Mesendoderm (in vitro differentiated cells): ENCODE data around the gene NUDT5. TPM values are rescaled to one million over a fixed set of nuclear protein-coding genes. Genes with fewer than 3 reads are reported as not detected.

Experiments used
- DNase-seq: peaks from one replicate; pipeline ENCODE4 v3.0.0; 2013
- H2AK5ac ChIP-seq: 2 replicates; pipeline ENCODE4 v1.6.1; 2013; ENCODE audit warnings: low read length, inconsistent platforms
- H2BK120ac ChIP-seq: 2 replicates; pipeline ENCODE4 v1.6.1; 2013; ENCODE audit warnings: low read depth, mild to moderate bottlenecking, low read length, moderate library complexity, mixed read lengths
- H2BK15ac ChIP-seq: replicated peaks from 2 replicates; pipeline ENCODE4 v1.6.1; 2013; ENCODE audit warnings: low read depth, mild to moderate bottlenecking, moderate library complexity
- H2BK5ac ChIP-seq: 2 replicates; pipeline ENCODE4 v1.6.1; 2013; ENCODE audit warnings: low read length, inconsistent platforms
- H3K18ac ChIP-seq: 2 replicates; pipeline ENCODE4 v1.6.1; 2013; ENCODE audit warnings: mild to moderate bottlenecking, low read length, mixed read lengths
- H3K23ac ChIP-seq: one replicate; pipeline ENCODE4 v1.6.1; 2013; ENCODE audit warnings: low read length
- H3K27ac ChIP-seq: 2 replicates; pipeline ENCODE4 v1.5.1; 2013; ENCODE audit warnings: low read depth, mild to moderate bottlenecking, inconsistent platforms, low read length, moderate library complexity
- H3K27me3 ChIP-seq: 2 replicates; pipeline ENCODE4 v1.6.1; 2013; ENCODE audit warnings: low read length, control low read depth, mild to moderate bottlenecking, inconsistent platforms; ENCODE audit not compliant: insufficient read depth, poor library complexity
- H3K36me3 ChIP-seq: 2 replicates; pipeline ENCODE4 v1.6.1; 2013; ENCODE audit warnings: low read length, inconsistent platforms; ENCODE audit not compliant: control insufficient read depth, insufficient read depth
- H3K4ac ChIP-seq: one replicate; pipeline ENCODE4 v1.6.1; 2013; ENCODE audit warnings: low read depth, mild to moderate bottlenecking, low read length, moderate library complexity
- H3K4me1 ChIP-seq: 2 replicates; pipeline ENCODE4 v1.6.1; 2013; ENCODE audit warnings: low read depth, low read length, inconsistent platforms; ENCODE audit not compliant: control insufficient read depth
- H3K4me2 ChIP-seq: 2 replicates; pipeline ENCODE4 v1.6.1; 2013; ENCODE audit warnings: low read length
- H3K4me3 ChIP-seq: 2 replicates; pipeline ENCODE4 v1.5.1; 2013; ENCODE audit warnings: mild to moderate bottlenecking, low read length
- H3K56ac ChIP-seq: one replicate; pipeline ENCODE4 v1.6.1; 2013; ENCODE audit warnings: low read length
- H3K79me1 ChIP-seq: 2 replicates; pipeline ENCODE4 v1.6.1; 2013; ENCODE audit warnings: low read length, inconsistent platforms
- H3K79me2 ChIP-seq: 2 replicates; pipeline ENCODE4 v1.6.1; 2013; ENCODE audit warnings: mild to moderate bottlenecking, low read length; ENCODE audit not compliant: control insufficient read depth, insufficient read depth
- H3K9ac ChIP-seq: 2 replicates; pipeline ENCODE4 v1.6.1; 2013; ENCODE audit warnings: low read length, inconsistent platforms
- H4K5ac ChIP-seq: one replicate; pipeline ENCODE4 v1.6.1; 2013; ENCODE audit warnings: low read length
- H4K8ac ChIP-seq: one replicate; pipeline ENCODE4 v1.6.1; 2013; ENCODE audit warnings: low read depth, mild to moderate bottlenecking, control low read depth, low read length, moderate library complexity
- WGBS: extraction: QIAGEN DNeasy Blood & Tissue Kit; methylation state at CpG from one replicate; pipeline ENCODE4 v1.1.7; 2013; ENCODE audit warnings: low lambda C conversion rate, missing lambda C conversion rate; ENCODE audit not compliant: insufficient coverage; ENCODE audit errors: extremely low coverage; 5-methylcytosine and 5-hydroxymethylcytosine counted together
- polyA plus RNA-seq, 2 experiments: library from polyadenylated mRNA; stranded (reverse); fragments of 200-250 nt; gene quantifications; one replicate each; pipeline ENCODE4 v1.2.3, GENCODE V29; 2013

The NUDT5 gene
- polyA plus RNA-seq (2013, experiment 1 of 2): 96.2 TPM
- polyA plus RNA-seq (2013, experiment 2 of 2): 102 TPM

GRCh38 chr10:12195603-12196506, at the start of gene NUDT5, which contains the start of gene CDC123:
Gene NUDT5 (minus strand): TSS chr10:12195891. CDS start chr10:12186291, 9,600 bp downstream.
Gene CDC123 (plus strand): TSS chr10:12196188. CDS start chr10:12196246, 58 bp downstream.
- peak within 1 kb of the TSS; percentile 65 for H3K4ac ChIP-seq
- H4K5ac ChIP-seq: peak within 1 kb of the TSS; percentile 14
- H2AK5ac ChIP-seq: peak within 1 kb of the TSS; percentile 10
- no CpG with 5 or more reads among the region's 62 CpGs for WGBS
- H3K18ac ChIP-seq: no peak within 1 kb of the TSS
- no peak within 1 kb of the TSS for H3K23ac ChIP-seq
- peaks cover 56% of the 10 kb centered on the region for H3K79me2 ChIP-seq
- no peak within 1 kb of the TSS for H2BK120ac ChIP-seq
- H3K79me1 ChIP-seq: peaks cover 17% of the 10 kb centered on the region
- peak within 1 kb of the TSS; percentile 7 for H4K8ac ChIP-seq
- peak within 1 kb of the TSS; percentile 79 for H2BK5ac ChIP-seq
- DNase-seq: peak; percentile 94
- peak within 1 kb of the TSS; percentile 94 for H3K4me2 ChIP-seq
- peak within 1 kb of the TSS; percentile 99 for H3K4me3 ChIP-seq
- H3K36me3 ChIP-seq: peaks cover 1% of the 10 kb centered on the region
- peak within 1 kb of the TSS; percentile 95 for H3K9ac ChIP-seq
- H3K27me3 ChIP-seq: no peaks in the 10 kb centered on the region
- H3K27ac ChIP-seq: peak within 1 kb of the TSS; percentile 83
- H2BK15ac ChIP-seq: no peak within 1 kb of the TSS
- H3K4me1 ChIP-seq: no peaks in the 10 kb centered on the region
- peak within 1 kb of the TSS; percentile 97 for H3K56ac ChIP-seq

- H3K56ac ChIP-seq: no peak overlapping the region
- WGBS: no CpG with 5 or more reads among the region's 18 CpGs
- H2BK15ac ChIP-seq: no peak overlapping the region
- H3K4me3 ChIP-seq: no peak overlapping the region
- H3K4me2 ChIP-seq: no peak overlapping the region
- H3K79me2 ChIP-seq: no peaks in the 10 kb centered on the region
- no peak overlapping the region for H2BK120ac ChIP-seq
- no peak overlapping the region for H3K4ac ChIP-seq
- no peak overlapping the region for H2AK5ac ChIP-seq
- no peak overlapping the region for H4K5ac ChIP-seq
- H3K9ac ChIP-seq: no peak overlapping the region
- H3K27ac ChIP-seq: no peak overlapping the region
- no peak overlapping the region for H2BK5ac ChIP-seq
- DNase-seq: no peak
- no peak overlapping the region for H3K18ac ChIP-seq
- H3K36me3 ChIP-seq: peaks cover 12% of the 10 kb centered on the region
- H3K23ac ChIP-seq: no peak overlapping the region
- no peak overlapping the region for H4K8ac ChIP-seq
- no peaks in the 10 kb centered on the region for H3K27me3 ChIP-seq
- peaks cover 7% of the 10 kb centered on the region for H3K79me1 ChIP-seq
- no peaks in the 10 kb centered on the region for H3K4me1 ChIP-seq
Measured at GRCh38 chr10:12243864-12244620, 48.4 kb upstream of the NUDT5 start.

GRCh38 chr10:12241810-12242529, 46.3 kb upstream of the NUDT5 start:
- H4K8ac ChIP-seq: no peak overlapping the region
- DNase-seq: no peak
- no peaks in the 10 kb centered on the region for H3K27me3 ChIP-seq
- H3K79me1 ChIP-seq: peaks cover 7% of the 10 kb centered on the region
- H3K4me2 ChIP-seq: no peak overlapping the region
- H3K4ac ChIP-seq: no peak overlapping the region
- peaks cover 12% of the 10 kb centered on the region for H3K36me3 ChIP-seq
- H2AK5ac ChIP-seq: no peak overlapping the region
- no peaks in the 10 kb centered on the region for H3K79me2 ChIP-seq
- H3K4me1 ChIP-seq: no peaks in the 10 kb centered on the region
- no peak overlapping the region for H3K18ac ChIP-seq
- H2BK15ac ChIP-seq: no peak overlapping the region
- H4K5ac ChIP-seq: no peak overlapping the region
- no peak overlapping the region for H2BK5ac ChIP-seq
- H3K27ac ChIP-seq: no peak overlapping the region
- H2BK120ac ChIP-seq: no peak overlapping the region
- H3K56ac ChIP-seq: no peak overlapping the region
- no CpG with 5 or more reads among the region's 19 CpGs for WGBS
- H3K9ac ChIP-seq: no peak overlapping the region
- H3K4me3 ChIP-seq: no peak overlapping the region
- H3K23ac ChIP-seq: no peak overlapping the region

- Histone ChIP-seq H3K23ac (no peak overlapping the region), H3K4me2 (no peak overlapping the region), H3K9ac (no peak overlapping the region), H4K5ac (no peak overlapping the region), H3K4ac (no peak overlapping the region), H3K79me1 (peaks cover 7% of the 10 kb centered on the region), H2BK5ac (no peak overlapping the region), H3K18ac (no peak overlapping the region), H3K4me1 (no peaks in the 10 kb centered on the region), H4K8ac (no peak overlapping the region), H3K56ac (no peak overlapping the region), H3K27ac (no peak overlapping the region), H2AK5ac (no peak overlapping the region), H3K27me3 (no peaks in the 10 kb centered on the region), H2BK120ac (no peak overlapping the region), H2BK15ac (no peak overlapping the region), H3K36me3 (peaks cover 7% of the 10 kb centered on the region), H3K79me2 (no peaks in the 10 kb centered on the region), H3K4me3 (no peak overlapping the region)
- no peak for DNase-seq
- no CpG with 5 or more reads among the region's 8 CpGs for WGBS
Measured at GRCh38 chr10:12238821-12239220, 43.1 kb upstream of the NUDT5 start.

GRCh38 chr10:12237265-12238220, 41.9 kb upstream of the NUDT5 start:
- Histone ChIP-seq H3K56ac (no peak overlapping the region), H4K5ac (no peak overlapping the region), H3K27me3 (no peaks in the 10 kb centered on the region), H3K79me1 (peaks cover 7% of the 10 kb centered on the region), H3K18ac (no peak overlapping the region), H3K4me1 (no peaks in the 10 kb centered on the region), H3K4me3 (no peak overlapping the region), H2BK5ac (no peak overlapping the region), H3K79me2 (no peaks in the 10 kb centered on the region), H3K23ac (no peak overlapping the region), H3K36me3 (peaks cover 7% of the 10 kb centered on the region), H3K4me2 (no peak overlapping the region), H2AK5ac (no peak overlapping the region), H3K4ac (no peak overlapping the region), H3K9ac (no peak overlapping the region), H2BK15ac (no peak overlapping the region), H3K27ac (no peak overlapping the region), H4K8ac (no peak overlapping the region), H2BK120ac (no peak overlapping the region)
- DNase-seq: no peak
- WGBS: 100% methylated on average over 1 of the region's 13 CpGs
